Activated T-cell treated with anti-CD3 and anti-CD28 coated beads, Interleukin-2, amount 50 U/mL, for 72 hours (primary cell): Measurements from ENCODE around the gene ST8SIA3. TPM values are rescaled to one million over a fixed set of nuclear protein-coding genes. Genes with fewer than 3 reads are reported as not detected.

ENCODE experiments used
- ATAC-seq, 2 donors: fragments of 150-1000 bp; cut with Tn5 transposase; replicated peaks in 1 of 2; 2 replicates each; pipeline ENCODE4 v1.10.0; 2021; ENCODE audit warnings: moderate library complexity in 2 of 2, mild to moderate bottlenecking in 1 of 2
- DNase-seq, 2 donors: peaks; one replicate each; pipeline ENCODE4 v3.0.0; 2021 to 2022; ENCODE audit warnings: mixed read lengths in 1 of 2
- H3K27ac Mint-ChIP-seq: one replicate; pipeline ENCODE4 v1.8.0; 2022; ENCODE audit warnings: mild to moderate bottlenecking, moderate library complexity, mixed read lengths
- H3K27me3 Mint-ChIP-seq: one replicate; pipeline ENCODE4 v1.8.0; 2022; ENCODE audit warnings: low read depth, mixed read lengths
- H3K36me3 Mint-ChIP-seq, 2 donors: one replicate each; pipeline ENCODE4 v1.8.0; 2022; ENCODE audit warnings: mixed read lengths in 2 of 2, mild to moderate bottlenecking in 1 of 2; ENCODE audit not compliant: insufficient read depth in 2 of 2
- H3K4me1 Mint-ChIP-seq: one replicate; pipeline ENCODE4 v1.8.0; 2022; ENCODE audit warnings: low read depth, mixed read lengths
- H3K4me3 Mint-ChIP-seq, 2 donors: one replicate each; pipeline ENCODE4 v1.8.0; 2022; ENCODE audit warnings: mild to moderate bottlenecking in 2 of 2, mixed read lengths in 2 of 2, moderate library complexity in 2 of 2
- H3K9me3 Mint-ChIP-seq, 2 donors: one replicate each; pipeline ENCODE4 v1.8.0; 2022; ENCODE audit warnings: mixed read lengths in 2 of 2
- total RNA-seq, 2 donors: library from RNA; stranded (reverse); gene quantifications; one replicate each; pipeline ENCODE4 v1.2.3, GENCODE V29; 2022

Gene ST8SIA3
- total RNA-seq, 2 donors from 2014 or later, result not detected

- Mint-ChIP-seq H3K4me1 (no peaks in the 10 kb centered on the region), H3K36me3 (no peaks in the 10 kb centered on the region), H3K9me3 (peaks cover 0 to 1% of the 10 kb centered on the region in 2 donors), H3K27ac (no peak overlapping the region), H3K4me3 (no peak overlapping the region), H3K27me3 (peaks cover 13% of the 10 kb centered on the region)
- no peak for ATAC-seq
- no peak for DNase-seq
Observed at GRCh38 chr18:57343833-57344232, 8.5 kb upstream of the ST8SIA3 start.

GRCh38 chr18:57346876-57347275 lies 5.5 kb upstream of the ST8SIA3 start:
- ATAC-seq, result no peak
- no peaks in the 10 kb centered on the region for H3K4me1 Mint-ChIP-seq
- H3K27me3 Mint-ChIP-seq, result peaks cover 34% of the 10 kb centered on the region
- H3K27ac Mint-ChIP-seq, result no peak overlapping the region
- DNase-seq, result no peak
- no peaks in the 10 kb centered on the region for H3K9me3 Mint-ChIP-seq
- H3K4me3 Mint-ChIP-seq, result no peak overlapping the region
- no peaks in the 10 kb centered on the region for H3K36me3 Mint-ChIP-seq

DNA sequence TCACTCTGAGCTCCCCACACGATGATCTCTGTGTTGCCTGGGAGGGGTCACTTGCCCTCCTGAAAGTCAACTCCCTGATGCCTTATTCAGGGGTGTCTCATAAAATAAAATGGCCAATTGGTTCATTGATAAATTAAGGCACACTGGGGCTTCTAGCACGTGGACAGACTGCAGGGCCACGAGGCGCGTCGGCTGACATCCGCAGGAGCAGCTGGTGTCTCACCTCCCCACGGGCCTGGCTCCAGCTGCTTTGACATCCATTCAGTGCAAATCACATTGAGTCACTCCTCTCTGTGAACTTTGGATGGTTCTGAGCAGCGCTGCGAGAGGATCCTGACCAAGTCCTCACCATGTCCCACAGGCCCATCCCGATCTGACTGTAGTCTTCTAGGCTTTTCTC lies 4.6 kb upstream of the ST8SIA3 start:
- Mint-ChIP-seq H3K4me1 (no peaks in the 10 kb centered on the region), H3K27me3 (peaks cover 42% of the 10 kb centered on the region), H3K9me3 (no peaks in the 10 kb centered on the region), H3K36me3 (no peaks in the 10 kb centered on the region), H3K4me3 (no peak overlapping the region), H3K27ac (no peak overlapping the region)
- no peak for DNase-seq
- ATAC-seq, result no peak

DNA sequence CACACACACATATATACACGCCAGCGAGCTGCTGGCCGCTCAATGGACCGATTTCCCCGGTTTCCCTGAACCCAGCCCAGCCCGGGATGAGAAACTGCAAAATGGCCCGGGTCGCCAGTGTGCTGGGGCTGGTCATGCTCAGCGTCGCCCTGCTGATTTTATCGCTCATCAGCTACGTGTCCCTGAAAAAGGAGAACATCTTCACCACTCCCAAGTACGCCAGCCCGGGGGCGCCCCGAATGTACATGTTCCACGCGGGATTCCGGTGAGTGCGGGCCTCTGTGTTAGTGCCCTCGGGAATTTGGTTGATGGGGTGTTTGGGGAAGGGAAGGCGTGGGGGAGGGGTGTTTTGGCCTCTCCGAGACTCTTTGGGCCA lies 392 bp downstream of the ST8SIA3 start:
- Mint-ChIP-seq H3K27ac (no peak overlapping the region), H3K36me3 (no peaks in the 10 kb centered on the region), H3K4me1 (no peaks in the 10 kb centered on the region), H3K4me3 (no peak overlapping the region), H3K9me3 (peaks cover 0 to 1% of the 10 kb centered on the region in 2 donors), H3K27me3 (peaks cover 65% of the 10 kb centered on the region)
- DNase-seq (no peak), ATAC-seq (no peak)

DNA sequence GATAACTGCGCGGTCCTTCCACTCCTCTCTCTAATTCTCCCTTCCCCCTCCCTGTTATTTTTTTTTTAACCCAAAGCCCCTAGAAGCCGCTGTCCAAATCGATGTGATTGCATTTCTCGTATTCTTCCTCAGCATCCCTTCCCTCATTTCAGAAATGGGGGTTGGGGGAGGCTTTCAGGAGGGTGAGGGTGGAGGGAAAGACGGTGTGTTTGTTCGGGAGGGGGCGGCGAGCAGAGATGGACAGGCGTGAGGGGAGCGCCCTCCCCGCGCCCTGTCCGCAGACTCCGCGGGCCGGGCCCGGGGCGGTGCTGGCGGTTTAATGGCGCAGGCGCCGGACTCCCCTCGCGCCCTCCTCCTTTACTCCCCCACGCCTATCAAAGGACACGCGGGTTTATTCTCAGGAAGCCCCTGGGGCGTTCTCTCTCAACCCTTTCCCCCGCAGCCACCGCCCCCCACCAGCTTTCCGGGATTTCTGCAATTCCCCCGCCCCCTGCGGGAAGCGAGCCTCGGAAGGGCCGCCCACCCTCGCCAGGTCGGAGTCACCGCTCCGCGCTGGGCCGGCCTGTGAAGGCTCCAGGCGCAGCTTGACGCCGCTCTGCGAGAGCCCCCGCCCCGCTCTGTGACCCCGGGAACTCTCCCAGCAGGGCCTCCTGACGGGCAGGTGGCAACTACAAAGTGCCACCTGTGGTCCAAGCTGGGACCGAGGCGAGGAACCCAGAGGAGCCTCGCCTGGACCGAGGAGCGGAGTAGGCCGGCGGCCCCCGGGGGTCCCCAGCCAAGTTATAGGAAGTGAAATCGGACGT lies 981 bp downstream of the ST8SIA3 start:
- no peak for ATAC-seq
- peaks cover 59% of the 10 kb centered on the region for H3K27me3 Mint-ChIP-seq

DNA sequence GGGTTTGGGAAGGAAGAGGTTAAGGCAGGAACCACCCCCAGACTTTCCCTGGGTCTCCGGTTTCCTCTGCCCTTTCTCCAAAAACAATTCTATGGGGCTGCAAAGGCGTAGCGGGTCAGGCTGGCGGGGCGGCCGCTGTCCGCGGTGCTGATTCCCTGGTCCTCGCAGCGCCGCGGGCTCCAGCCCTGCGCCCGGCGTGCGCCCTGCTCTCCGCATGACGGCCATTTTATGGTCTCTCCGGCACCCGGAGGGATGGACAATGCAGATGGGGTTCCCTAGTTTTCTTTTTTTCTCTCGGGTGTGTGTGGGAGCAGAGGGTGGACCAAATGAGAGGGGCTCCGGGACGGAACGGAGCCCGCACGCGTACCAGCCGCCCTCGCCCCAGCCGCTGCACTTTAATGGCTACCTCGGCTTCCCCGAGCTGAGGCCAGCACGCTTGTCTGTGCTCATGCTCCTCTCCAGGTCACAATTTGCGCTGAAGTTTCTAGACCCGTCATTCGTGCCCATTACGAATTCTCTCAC lies 1.6 kb downstream of the ST8SIA3 start:
- ATAC-seq, result no peak
- Mint-ChIP-seq H3K4me1 (no peaks in the 10 kb centered on the region), H3K9me3 (peaks cover 0 to 1% of the 10 kb centered on the region in 2 donors), H3K27ac (no peak overlapping the region), H3K27me3 (peaks cover 65% of the 10 kb centered on the region), H3K4me3 (no peak overlapping the region), H3K36me3 (no peaks in the 10 kb centered on the region)
- DNase-seq, result peak; percentile 19 to 24

More for the DNA sequence above, 981 bp downstream of the ST8SIA3 start:
- Mint-ChIP-seq H3K27ac (no peak overlapping the region), H3K4me3 (no peak overlapping the region), H3K9me3 (peaks cover 0 to 1% of the 10 kb centered on the region in 2 donors), H3K36me3 (no peaks in the 10 kb centered on the region), H3K4me1 (no peaks in the 10 kb centered on the region)
- no peak for DNase-seq

- H3K27me3 Mint-ChIP-seq, result peaks cover 37% of the 10 kb centered on the region
- no peak for ATAC-seq
Observed at GRCh38 chr18:57359433-57359832, 7.1 kb downstream of the ST8SIA3 start.

GRCh38 chr18:57362714-57363113 lies 10.4 kb downstream of the ST8SIA3 start:
- Mint-ChIP-seq H3K4me1 (no peaks in the 10 kb centered on the region), H3K36me3 (peaks cover 0 to 1% of the 10 kb centered on the region in 2 donors), H3K27ac (no peak overlapping the region), H3K9me3 (no peaks in the 10 kb centered on the region), H3K4me3 (no peak overlapping the region), H3K27me3 (peaks cover 16% of the 10 kb centered on the region)
- DNase-seq (no peak), ATAC-seq (no peak)

More at GRCh38 chr18:57359433-57359832, 7.1 kb downstream of the ST8SIA3 start:
- Mint-ChIP-seq H3K4me1 (no peaks in the 10 kb centered on the region), H3K36me3 (peaks cover 0 to 1% of the 10 kb centered on the region in 2 donors), H3K4me3 (no peak overlapping the region), H3K9me3 (no peaks in the 10 kb centered on the region), H3K27ac (no peak overlapping the region)
- no peak for DNase-seq

GRCh38 chr18:57364460-57364859 lies 12.1 kb downstream of the ST8SIA3 start:
- ATAC-seq, result no peak
- H3K27me3 Mint-ChIP-seq, result peaks cover 14% of the 10 kb centered on the region
- H3K36me3 Mint-ChIP-seq, result peaks cover 0 to 1% of the 10 kb centered on the region in 2 donors
- H3K9me3 Mint-ChIP-seq, result no peaks in the 10 kb centered on the region
- DNase-seq, result no peak
- no peaks in the 10 kb centered on the region for H3K4me1 Mint-ChIP-seq
- no peak overlapping the region for H3K27ac Mint-ChIP-seq
- no peak overlapping the region for H3K4me3 Mint-ChIP-seq

DNA sequence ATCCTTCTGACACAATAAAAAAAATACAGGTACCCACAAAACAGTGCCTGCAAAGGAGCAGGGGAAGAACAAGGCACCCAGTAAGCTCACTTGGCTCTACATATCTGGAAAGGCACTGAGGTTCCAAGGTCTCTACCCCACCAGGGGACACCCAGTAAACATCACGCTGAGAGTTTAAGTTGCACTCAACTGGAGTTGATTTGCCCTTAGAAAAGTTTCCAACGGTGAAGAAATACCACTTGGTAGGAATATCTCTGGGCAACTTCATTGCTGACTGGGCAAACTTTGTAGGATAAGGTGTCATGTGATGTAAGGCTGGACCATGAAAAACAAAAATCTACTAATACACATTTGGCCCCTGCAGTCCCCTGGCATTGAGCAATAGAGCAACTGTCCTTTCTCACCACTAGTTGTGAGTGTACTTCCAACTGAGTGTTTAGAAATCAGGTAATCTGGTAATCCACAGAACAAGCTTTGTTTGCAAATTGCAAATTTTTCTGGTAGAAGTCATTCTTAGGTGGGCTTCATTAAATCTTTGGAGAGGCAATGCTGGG lies 14.2 kb downstream of the ST8SIA3 start:
- Mint-ChIP-seq H3K9me3 (no peaks in the 10 kb centered on the region), H3K27me3 (peaks cover 7% of the 10 kb centered on the region), H3K27ac (no peak overlapping the region), H3K36me3 (no peaks in the 10 kb centered on the region), H3K4me3 (no peak overlapping the region), H3K4me1 (no peaks in the 10 kb centered on the region)
- no peak for ATAC-seq
- no peak for DNase-seq

DNA sequence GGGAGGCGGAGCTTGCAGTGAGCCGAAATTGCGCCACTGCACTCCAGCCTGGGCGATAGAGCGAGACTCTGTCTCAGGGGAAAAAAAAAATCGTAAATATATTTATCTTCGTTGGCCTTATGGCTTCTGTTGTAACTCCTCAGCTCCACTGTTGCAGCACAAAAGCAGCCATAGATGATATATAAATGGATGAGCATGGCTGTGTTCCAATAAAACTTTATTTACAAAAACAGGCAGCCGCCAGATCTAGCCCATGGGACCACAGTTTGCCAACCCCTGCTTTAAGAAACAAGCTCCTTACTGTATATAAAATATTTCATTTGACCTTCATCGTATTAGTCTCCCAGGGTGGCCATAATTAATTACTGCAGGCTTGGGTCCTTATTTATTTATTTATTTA lies 20.1 kb downstream of the ST8SIA3 start:
- Mint-ChIP-seq H3K4me1 (no peaks in the 10 kb centered on the region), H3K27ac (no peak overlapping the region), H3K36me3 (no peaks in the 10 kb centered on the region), H3K4me3 (no peak overlapping the region), H3K27me3 (peaks cover 15% of the 10 kb centered on the region), H3K9me3 (peaks cover 0 to 2% of the 10 kb centered on the region in 2 donors)
- no peak for ATAC-seq
- no peak for DNase-seq

DNA sequence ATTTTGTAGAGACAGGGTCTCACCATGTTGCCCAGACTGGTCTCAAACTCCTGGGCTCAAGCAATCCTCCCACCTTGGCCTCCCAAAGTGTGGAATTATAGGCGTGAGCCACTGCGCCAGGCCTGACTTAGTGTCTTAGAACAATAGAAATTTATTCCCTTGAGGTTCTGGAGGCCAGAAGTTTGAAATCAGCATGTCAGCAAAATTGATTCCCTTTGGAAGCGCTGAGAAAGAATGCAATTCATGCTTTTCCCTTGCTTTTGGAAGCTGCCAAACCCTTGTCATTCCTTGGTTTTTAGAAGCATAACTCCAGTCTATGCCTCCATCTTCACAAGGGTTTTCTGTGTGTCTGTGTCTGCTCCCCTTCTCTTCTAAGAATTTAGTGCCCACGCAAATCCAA lies 20.7 kb downstream of the ST8SIA3 start:
- H3K27me3 Mint-ChIP-seq, result peaks cover 15% of the 10 kb centered on the region
- no peak overlapping the region for H3K4me3 Mint-ChIP-seq
- no peaks in the 10 kb centered on the region for H3K36me3 Mint-ChIP-seq
- ATAC-seq (no peak), DNase-seq (no peak)
- no peaks in the 10 kb centered on the region for H3K4me1 Mint-ChIP-seq
- H3K27ac Mint-ChIP-seq, result no peak overlapping the region
- H3K9me3 Mint-ChIP-seq, result peaks cover 0 to 2% of the 10 kb centered on the region in 2 donors

GRCh38 chr18:57376503-57376902 lies 24.1 kb downstream of the ST8SIA3 start:
- Mint-ChIP-seq H3K4me3 (no peak overlapping the region), H3K9me3 (peaks cover 1 to 4% of the 10 kb centered on the region in 2 donors), H3K27me3 (peaks cover 17% of the 10 kb centered on the region), H3K4me1 (no peaks in the 10 kb centered on the region), H3K36me3 (no peaks in the 10 kb centered on the region), H3K27ac (no peak overlapping the region)
- no peak for ATAC-seq
- DNase-seq, result no peak
